ENCODE measurements around the gene PLEKHA7.

PLEKHA7 gene

DNA sequence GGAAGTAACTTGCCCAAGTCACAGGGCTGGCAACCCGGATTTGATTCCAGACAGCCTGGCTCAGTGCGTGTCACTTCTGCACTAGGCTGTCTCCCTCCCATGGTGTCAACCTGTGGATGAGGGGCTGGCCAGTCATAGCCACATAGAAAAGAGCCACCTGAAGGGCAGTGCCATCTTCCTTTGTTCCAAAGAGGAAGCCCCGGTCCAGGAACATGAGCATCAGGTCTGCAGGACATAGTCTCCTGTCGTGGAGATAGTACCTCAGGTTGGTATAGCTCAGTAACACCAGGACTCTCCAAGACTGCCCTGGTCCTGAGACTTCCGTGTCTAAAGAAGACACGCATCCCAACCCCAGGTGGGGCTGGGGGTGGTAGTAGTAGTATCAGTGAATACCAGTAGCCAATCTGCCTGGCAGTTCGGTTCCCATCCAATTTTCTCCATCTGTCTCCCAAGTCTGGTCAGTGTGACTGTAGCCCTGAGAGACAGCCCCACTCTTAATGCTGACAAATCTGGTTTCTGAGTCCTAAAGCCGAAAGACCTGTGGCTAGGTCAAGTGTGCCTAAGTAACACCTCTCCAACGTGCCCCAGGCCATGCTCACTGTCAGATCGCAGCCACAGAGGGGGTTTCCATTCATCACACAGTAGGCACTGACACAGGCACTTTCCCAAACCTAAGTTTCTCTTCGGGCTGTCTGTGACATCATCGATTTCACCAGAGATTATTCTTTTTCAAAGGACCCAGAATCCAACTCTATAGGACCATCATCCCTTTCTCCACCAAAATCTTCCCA lies 242.7 kb downstream of the PLEKHA7 start:
- H3K36me3 ChIP-seq (ENCODE audit: control insufficient read depth, insufficient read depth, low read length), result no peaks in the 10 kb centered on the region
- no peaks in the 10 kb centered on the region for H3K4me1 ChIP-seq (ENCODE audit: control insufficient read depth, insufficient read depth, low read length)
- H3K9me3 ChIP-seq (ENCODE audit: control insufficient read depth, low read length), result no peaks in the 10 kb centered on the region
- H3K4me3 ChIP-seq (ENCODE audit: low read length), result no peak overlapping the region
- no peaks in the 10 kb centered on the region for H3K27me3 ChIP-seq (ENCODE audit: control insufficient read depth, insufficient read depth, low read length)
- no peak overlapping the region for H3K9ac ChIP-seq (ENCODE audit: low read length)

DNA sequence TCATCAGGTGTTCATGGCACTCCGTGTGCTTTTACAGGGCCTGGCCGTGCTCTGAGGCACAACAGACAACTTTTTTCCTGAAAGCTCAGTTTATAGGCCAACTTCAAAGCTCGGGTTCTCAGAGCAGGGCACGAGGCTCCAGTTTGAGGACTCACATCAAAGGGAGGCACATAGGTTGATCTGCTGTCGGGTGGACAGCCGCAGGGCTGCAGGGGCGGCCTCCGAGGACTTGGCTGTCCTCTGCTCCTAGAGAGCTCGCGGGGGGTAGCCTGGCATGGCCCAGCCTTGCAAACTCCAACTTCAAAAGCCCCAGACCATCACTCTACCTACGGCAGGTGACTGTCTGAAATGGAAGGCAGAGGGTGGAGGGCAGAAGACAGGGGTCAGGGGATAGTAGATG lies 244.2 kb downstream of the PLEKHA7 start:
- H3K36me3 ChIP-seq (ENCODE audit: control insufficient read depth, insufficient read depth, low read length), result no peaks in the 10 kb centered on the region
- H3K27me3 ChIP-seq (ENCODE audit: control insufficient read depth, insufficient read depth, low read length), result no peaks in the 10 kb centered on the region
- no peak overlapping the region for H3K4me3 ChIP-seq (ENCODE audit: low read length)
- no peaks in the 10 kb centered on the region for H3K9me3 ChIP-seq (ENCODE audit: control insufficient read depth, low read length)
- H3K4me1 ChIP-seq (ENCODE audit: control insufficient read depth, insufficient read depth, low read length), result no peaks in the 10 kb centered on the region
- H3K9ac ChIP-seq (ENCODE audit: low read length), result no peak overlapping the region

DNA sequence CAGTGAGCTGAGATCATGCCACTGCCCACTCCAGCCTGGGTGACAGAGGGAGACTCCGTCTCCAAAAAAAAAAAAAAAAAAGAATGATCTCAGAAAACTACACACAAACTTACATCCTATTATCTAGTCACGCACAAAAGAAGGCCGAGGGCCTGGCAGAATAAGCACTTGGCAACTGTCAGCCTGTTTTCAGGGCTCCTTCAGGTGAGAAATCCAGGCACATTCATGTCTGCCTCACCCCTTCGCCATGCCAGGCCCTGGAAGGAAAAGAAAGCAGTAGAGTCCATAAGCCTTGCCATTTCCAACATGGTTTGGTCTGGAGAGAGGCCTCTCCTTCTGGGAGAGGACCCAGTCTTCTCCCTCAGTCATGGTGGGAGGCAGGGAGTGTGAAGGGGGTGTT lies 244.8 kb downstream of the PLEKHA7 start:
- Histone ChIP-seq H3K9ac (ENCODE audit: low read length) (no peak overlapping the region), H3K36me3 (ENCODE audit: control insufficient read depth, insufficient read depth, low read length) (no peaks in the 10 kb centered on the region), H3K9me3 (ENCODE audit: control insufficient read depth, low read length) (no peaks in the 10 kb centered on the region), H3K4me1 (ENCODE audit: control insufficient read depth, insufficient read depth, low read length) (no peaks in the 10 kb centered on the region), H3K4me3 (ENCODE audit: low read length) (no peak overlapping the region), H3K27me3 (ENCODE audit: control insufficient read depth, insufficient read depth, low read length) (no peaks in the 10 kb centered on the region)

DNA sequence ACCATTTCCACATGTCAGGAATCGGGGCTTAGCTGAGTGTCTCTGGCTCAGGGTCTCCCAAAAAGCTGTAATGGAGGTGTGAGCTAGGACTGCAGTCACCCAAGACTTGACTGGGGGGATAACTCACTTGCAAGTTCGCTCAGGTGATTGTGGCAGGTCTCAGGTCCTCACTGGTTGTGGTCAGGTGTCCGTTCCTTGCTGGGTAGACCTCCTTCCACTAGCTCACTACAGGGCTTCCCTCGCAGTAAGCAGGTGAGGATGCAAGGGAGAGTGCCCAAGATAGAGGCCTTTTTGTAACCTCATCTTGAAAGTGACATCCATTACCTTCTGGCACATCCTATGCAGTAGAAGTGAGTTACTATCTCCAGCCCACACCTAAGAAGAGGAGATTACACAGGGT lies 246.3 kb downstream of the PLEKHA7 start:
- Histone ChIP-seq H3K4me3 (ENCODE audit: low read length) (no peak overlapping the region), H3K4me1 (ENCODE audit: control insufficient read depth, insufficient read depth, low read length) (no peaks in the 10 kb centered on the region), H3K36me3 (ENCODE audit: control insufficient read depth, insufficient read depth, low read length) (no peaks in the 10 kb centered on the region), H3K27me3 (ENCODE audit: control insufficient read depth, insufficient read depth, low read length) (no peaks in the 10 kb centered on the region), H3K9me3 (ENCODE audit: control insufficient read depth, low read length) (no peaks in the 10 kb centered on the region), H3K9ac (ENCODE audit: low read length) (no peak overlapping the region)

DNA sequence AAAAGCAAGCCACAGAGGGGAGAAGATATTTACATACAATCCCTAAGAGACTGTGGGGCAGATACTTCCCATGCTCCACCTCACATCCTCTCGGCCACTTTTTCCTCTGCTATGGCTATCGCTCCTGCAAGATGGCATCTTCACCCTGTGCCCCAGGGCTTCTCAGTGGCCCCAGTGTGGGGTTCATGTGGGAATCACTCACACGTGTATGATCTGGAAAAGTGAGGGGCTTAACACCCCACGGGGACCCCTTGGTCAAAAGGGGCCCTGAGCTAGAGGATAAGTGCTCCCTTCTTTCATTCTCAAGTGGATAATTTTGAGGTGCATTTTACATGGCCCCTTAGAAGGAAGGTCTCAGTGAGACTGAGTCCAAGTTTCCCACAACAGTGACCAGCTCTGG lies 247.1 kb downstream of the PLEKHA7 start:
- Histone ChIP-seq H3K36me3 (ENCODE audit: control insufficient read depth, insufficient read depth, low read length) (no peaks in the 10 kb centered on the region), H3K9ac (ENCODE audit: low read length) (no peak overlapping the region), H3K4me3 (ENCODE audit: low read length) (no peak overlapping the region), H3K4me1 (ENCODE audit: control insufficient read depth, insufficient read depth, low read length) (no peaks in the 10 kb centered on the region), H3K9me3 (ENCODE audit: control insufficient read depth, low read length) (no peaks in the 10 kb centered on the region), H3K27me3 (ENCODE audit: control insufficient read depth, insufficient read depth, low read length) (no peaks in the 10 kb centered on the region)

DNA sequence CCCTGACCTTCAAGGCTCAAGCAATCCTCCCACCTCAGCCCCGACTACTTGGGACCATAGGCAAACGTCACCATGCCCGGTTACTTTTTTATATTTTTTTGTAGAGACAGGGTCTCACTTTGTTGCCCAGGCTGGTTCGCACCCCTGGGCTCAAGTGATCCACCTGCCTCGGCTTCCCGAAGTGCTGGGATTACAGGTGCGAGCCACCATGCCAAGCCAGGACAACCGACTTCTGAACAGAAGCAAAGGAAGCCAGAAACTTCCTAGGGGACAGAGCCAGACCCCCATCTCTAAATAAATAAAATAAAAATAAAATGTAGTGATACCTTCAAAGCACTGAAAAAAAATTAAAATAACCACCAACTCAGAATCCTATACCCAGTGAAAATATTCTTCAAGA lies 249.3 kb downstream of the PLEKHA7 start:
- H3K4me3 ChIP-seq (ENCODE audit: low read length), result no peak overlapping the region
- no peak overlapping the region for H3K9ac ChIP-seq (ENCODE audit: low read length)
- no peaks in the 10 kb centered on the region for H3K27me3 ChIP-seq (ENCODE audit: control insufficient read depth, insufficient read depth, low read length)
- H3K36me3 ChIP-seq (ENCODE audit: control insufficient read depth, insufficient read depth, low read length), result no peaks in the 10 kb centered on the region
- no peaks in the 10 kb centered on the region for H3K4me1 ChIP-seq (ENCODE audit: control insufficient read depth, insufficient read depth, low read length)
- no peaks in the 10 kb centered on the region for H3K9me3 ChIP-seq (ENCODE audit: control insufficient read depth, low read length)

DNA sequence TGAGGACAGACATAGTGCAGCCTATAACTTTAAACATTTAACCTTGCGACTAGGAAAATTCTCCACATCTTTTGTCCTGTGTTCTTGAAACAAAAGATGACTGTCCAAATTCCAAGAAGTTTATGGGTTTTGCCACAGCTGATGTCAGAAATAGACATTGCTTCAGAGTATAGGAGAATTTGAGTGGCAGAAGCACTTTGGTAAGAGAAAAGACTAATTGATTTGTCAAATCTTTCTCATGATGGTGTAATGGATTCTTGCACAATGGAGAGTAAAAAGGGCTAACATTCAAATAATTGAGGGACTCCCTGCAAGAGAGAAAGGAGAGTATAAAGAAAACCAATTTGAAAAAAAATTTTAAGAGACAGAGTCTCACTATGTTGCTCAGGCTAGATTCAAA lies 250.5 kb downstream of the PLEKHA7 start:
- Histone ChIP-seq H3K4me1 (ENCODE audit: control insufficient read depth, insufficient read depth, low read length) (no peaks in the 10 kb centered on the region), H3K36me3 (ENCODE audit: control insufficient read depth, insufficient read depth, low read length) (no peaks in the 10 kb centered on the region), H3K27me3 (ENCODE audit: control insufficient read depth, insufficient read depth, low read length) (no peaks in the 10 kb centered on the region), H3K9me3 (ENCODE audit: control insufficient read depth, low read length) (no peaks in the 10 kb centered on the region), H3K9ac (ENCODE audit: low read length) (no peak overlapping the region), H3K4me3 (ENCODE audit: low read length) (no peak overlapping the region)

DNA sequence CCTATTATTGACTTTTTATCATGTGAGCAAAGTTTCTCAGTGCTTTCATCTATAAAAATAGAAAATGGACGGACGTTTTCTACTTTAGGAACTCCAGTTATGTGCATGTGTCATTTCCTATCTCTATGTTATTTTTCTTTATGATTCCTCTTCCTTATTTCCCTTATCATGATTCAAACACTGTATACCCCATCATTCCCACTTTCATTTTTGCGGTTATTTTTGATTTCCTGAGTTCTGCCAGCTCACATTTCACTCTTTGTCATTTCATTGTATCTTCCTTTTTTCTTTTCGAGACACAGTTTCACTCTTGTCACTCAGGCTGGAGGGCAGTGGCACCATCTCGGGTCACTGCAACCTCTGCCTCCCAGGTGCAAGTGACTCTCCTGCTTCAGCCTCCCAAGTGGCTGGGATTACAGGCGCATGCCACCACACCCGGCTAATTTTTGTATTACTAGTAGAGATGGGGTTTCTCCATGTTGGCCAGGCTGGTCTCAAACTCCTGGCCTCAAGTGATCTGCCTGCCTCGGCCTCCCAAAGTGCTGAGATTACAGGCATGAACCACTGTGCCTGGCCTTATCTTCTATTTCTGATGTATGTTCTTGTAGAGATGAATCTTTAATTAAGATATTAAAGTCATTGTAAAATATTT lies 254.2 kb downstream of the PLEKHA7 start:
- no peaks in the 10 kb centered on the region for H3K9me3 ChIP-seq (ENCODE audit: control insufficient read depth, low read length)
- no peak overlapping the region for H3K9ac ChIP-seq (ENCODE audit: low read length)
- no peaks in the 10 kb centered on the region for H3K27me3 ChIP-seq (ENCODE audit: control insufficient read depth, insufficient read depth, low read length)
- peaks cover 5% of the 10 kb centered on the region for H3K4me1 ChIP-seq (ENCODE audit: control insufficient read depth, insufficient read depth, low read length)
- H3K4me3 ChIP-seq (ENCODE audit: low read length), result no peak overlapping the region
- no peaks in the 10 kb centered on the region for H3K36me3 ChIP-seq (ENCODE audit: control insufficient read depth, insufficient read depth, low read length)

DNA sequence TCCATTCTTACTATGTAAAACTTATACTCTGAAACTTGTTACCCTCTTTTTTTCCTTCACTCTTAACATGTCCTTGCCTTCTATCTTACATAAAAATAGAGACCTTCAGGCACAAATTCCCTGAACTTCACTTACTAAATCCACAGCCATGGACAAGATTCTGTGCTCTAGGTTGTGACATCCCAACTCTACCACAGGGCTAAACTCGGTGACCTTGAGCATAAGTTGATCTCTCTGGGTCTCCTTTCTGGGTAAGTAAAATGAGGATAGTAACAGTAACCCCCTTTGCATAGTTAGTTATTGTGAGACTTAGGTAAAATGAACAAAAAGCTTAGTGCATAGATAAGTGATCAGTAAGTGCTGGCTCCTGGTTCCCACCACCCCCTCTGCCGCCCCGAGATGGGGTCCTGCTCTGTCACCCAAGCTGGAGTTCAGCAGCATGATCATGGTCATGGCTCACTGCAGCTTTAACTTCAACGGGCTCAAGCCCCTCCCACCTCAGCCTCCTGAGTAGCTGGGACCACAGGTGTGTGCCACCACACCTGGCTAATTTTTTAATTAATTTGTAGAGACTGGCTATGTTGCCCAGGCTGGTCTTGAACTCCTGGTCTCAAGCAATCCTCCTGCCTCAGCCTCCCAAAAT lies 255.7 kb downstream of the PLEKHA7 start:
- H3K9me3 ChIP-seq (ENCODE audit: control insufficient read depth, low read length), result no peaks in the 10 kb centered on the region
- peaks cover 5% of the 10 kb centered on the region for H3K4me1 ChIP-seq (ENCODE audit: control insufficient read depth, insufficient read depth, low read length)
- no peak overlapping the region for H3K9ac ChIP-seq (ENCODE audit: low read length)
- H3K27me3 ChIP-seq (ENCODE audit: control insufficient read depth, insufficient read depth, low read length), result no peaks in the 10 kb centered on the region
- H3K36me3 ChIP-seq (ENCODE audit: control insufficient read depth, insufficient read depth, low read length), result no peaks in the 10 kb centered on the region
- H3K4me3 ChIP-seq (ENCODE audit: low read length), result no peak overlapping the region

DNA sequence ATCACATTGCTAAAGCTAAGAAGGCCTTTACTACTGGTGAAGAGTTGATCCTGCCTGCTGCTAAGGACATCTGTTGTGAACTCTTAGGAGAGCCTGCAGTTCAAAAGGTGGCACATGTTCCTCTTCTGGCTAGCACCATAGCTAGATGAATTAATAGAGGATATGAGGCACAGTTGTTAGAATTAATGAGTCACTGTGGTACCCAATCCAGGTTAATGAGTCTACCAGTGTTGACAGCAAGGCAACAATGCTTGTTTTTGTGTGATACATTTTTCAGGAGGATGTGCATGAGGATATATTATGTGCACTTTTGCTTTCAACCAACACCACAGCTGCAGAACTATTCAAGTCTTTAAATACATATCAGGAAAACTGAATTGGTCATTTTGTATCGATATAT lies 263.8 kb downstream of the PLEKHA7 start:
- no peak overlapping the region for H3K9ac ChIP-seq (ENCODE audit: low read length)
- no peaks in the 10 kb centered on the region for H3K9me3 ChIP-seq (ENCODE audit: control insufficient read depth, low read length)
- H3K27me3 ChIP-seq (ENCODE audit: control insufficient read depth, insufficient read depth, low read length), result no peaks in the 10 kb centered on the region
- no peak overlapping the region for H3K4me3 ChIP-seq (ENCODE audit: low read length)
- H3K36me3 ChIP-seq (ENCODE audit: control insufficient read depth, insufficient read depth, low read length), result peaks cover 7% of the 10 kb centered on the region
- no peaks in the 10 kb centered on the region for H3K4me1 ChIP-seq (ENCODE audit: control insufficient read depth, insufficient read depth, low read length)

DNA sequence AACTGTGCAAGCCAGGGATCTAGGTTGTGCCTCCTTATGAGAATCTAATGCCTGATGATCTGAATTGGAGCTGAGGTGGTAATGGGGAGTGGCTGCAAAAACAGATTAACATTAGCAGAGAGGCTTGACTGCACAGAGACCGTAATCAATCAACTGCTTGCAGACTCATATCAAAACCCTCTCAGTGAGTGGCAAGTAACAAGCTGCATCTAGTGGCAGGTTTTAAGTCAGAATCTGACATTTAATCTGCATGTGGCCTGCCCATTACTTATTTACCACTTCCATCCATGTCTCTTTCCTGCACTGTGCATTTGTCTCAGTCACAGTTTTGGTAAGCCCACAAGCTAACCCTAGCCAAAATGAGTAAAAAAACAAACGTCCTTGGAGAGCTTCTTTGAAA lies 264.5 kb downstream of the PLEKHA7 start:
- Histone ChIP-seq H3K36me3 (ENCODE audit: control insufficient read depth, insufficient read depth, low read length) (peaks cover 7% of the 10 kb centered on the region), H3K27me3 (ENCODE audit: control insufficient read depth, insufficient read depth, low read length) (no peaks in the 10 kb centered on the region), H3K4me3 (ENCODE audit: low read length) (no peak overlapping the region), H3K9me3 (ENCODE audit: control insufficient read depth, low read length) (no peaks in the 10 kb centered on the region), H3K4me1 (ENCODE audit: control insufficient read depth, insufficient read depth, low read length) (no peaks in the 10 kb centered on the region), H3K9ac (ENCODE audit: low read length) (no peak overlapping the region)

DNA sequence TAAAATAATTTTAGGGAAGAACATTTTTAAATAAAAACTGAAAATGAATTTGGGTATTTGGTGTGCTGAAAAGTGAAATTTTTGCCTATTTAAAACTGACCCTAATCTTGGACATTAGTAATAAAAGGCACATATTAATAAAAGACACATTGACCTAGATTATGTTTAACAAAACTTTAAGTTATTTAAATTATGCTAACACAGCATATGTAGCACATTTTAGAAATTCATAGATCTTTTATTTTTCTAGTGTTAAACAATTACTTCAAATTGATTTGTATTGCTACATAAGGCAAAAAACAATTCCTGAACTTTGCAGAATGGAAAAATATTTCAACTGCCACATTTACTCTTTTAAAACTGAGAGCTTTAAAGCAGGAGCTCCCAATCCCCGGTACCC lies 265.1 kb downstream of the PLEKHA7 start:
- H3K4me1 ChIP-seq (ENCODE audit: control insufficient read depth, insufficient read depth, low read length), result no peaks in the 10 kb centered on the region
- H3K27me3 ChIP-seq (ENCODE audit: control insufficient read depth, insufficient read depth, low read length), result no peaks in the 10 kb centered on the region
- H3K36me3 ChIP-seq (ENCODE audit: control insufficient read depth, insufficient read depth, low read length), result peaks cover 7% of the 10 kb centered on the region
- no peaks in the 10 kb centered on the region for H3K9me3 ChIP-seq (ENCODE audit: control insufficient read depth, low read length)
- H3K4me3 ChIP-seq (ENCODE audit: low read length), result no peak overlapping the region
- H3K9ac ChIP-seq (ENCODE audit: low read length), result no peak overlapping the region
